ENCODE results near the gene PSMD3. TPM values are rescaled to one million over a fixed set of nuclear protein-coding genes. Genes with fewer than 3 reads are reported as not detected.

The PSMD3 gene
- total RNA-seq, 2 experiments from 2014 or later: 104 to 116 TPM

DNA sequence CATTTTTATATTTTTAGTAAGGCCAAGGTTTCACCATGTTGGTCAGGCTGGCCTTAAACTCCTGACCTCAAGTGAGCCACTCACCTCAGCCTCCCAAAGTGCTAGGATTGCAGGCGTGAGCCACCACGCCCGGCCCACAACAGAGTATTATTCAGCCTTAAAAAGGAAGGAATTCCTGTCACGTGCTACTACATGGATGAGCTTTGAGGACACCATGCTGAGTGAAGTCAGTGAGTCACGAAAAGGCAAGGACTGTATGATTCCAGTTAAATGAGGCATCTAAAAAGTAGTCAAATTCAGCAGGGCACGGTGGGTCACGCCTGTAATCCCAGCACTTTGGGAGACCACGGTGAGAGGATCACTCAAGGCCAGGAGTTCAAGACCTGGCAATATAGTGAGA lies 44.3 kb downstream of the PSMD3 start:
- ATAC-seq (no peak), DNase-seq (no peak)
- H3K9me3 Mint-ChIP-seq (ENCODE audit: insufficient read depth): no peaks in the 10 kb centered on the region
- H3K36me3 Mint-ChIP-seq (ENCODE audit: low read depth): peaks cover 46% of the 10 kb centered on the region
- ChIA-PET POLR2A (no interaction called here), CTCF (interaction anchor here (1.0 to 5.0 kb wide), 4 partner anchors 10 to 89 kb away, joined by 3 to 110 read pairs (median 8); partner anchors contain the start of gene CSF3)
- no peak overlapping the region for H3K27ac Mint-ChIP-seq
- H3K4me1 Mint-ChIP-seq (ENCODE audit: low read depth): peaks cover 23% of the 10 kb centered on the region
- no peak overlapping the region for H3K4me3 Mint-ChIP-seq
- no peaks in the 10 kb centered on the region for H3K27me3 Mint-ChIP-seq (ENCODE audit: low read depth)

DNA sequence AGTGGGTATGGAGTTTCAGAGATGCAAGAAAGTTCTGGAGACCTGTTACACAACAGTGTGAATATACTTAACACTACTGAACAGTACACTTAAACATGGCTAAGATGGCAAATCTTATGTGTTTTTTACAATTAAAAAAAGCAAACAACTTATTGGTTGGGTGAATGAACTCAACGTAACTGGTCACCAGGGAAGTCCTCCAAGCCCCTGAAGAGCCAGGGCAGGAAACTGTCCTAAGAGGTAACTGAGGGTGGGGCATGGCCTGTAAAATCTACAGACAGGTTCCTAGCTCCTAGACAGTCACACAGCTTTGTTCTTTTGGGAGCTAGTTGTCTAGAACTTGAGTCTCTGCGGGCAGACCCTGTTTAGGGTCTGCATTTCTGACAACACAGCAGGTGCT lies 45.0 kb downstream of the PSMD3 start:
- DNase-seq: no peak
- CTCF ChIA-PET: interaction anchor here (1.0 to 5.0 kb wide), 10 partner anchors 11 to 153 kb away, joined by 3 to 110 read pairs (median 5); partner anchors contain the start of gene CSF3
- no peak overlapping the region for H3K4me3 Mint-ChIP-seq
- no peaks in the 10 kb centered on the region for H3K9me3 Mint-ChIP-seq (ENCODE audit: insufficient read depth)
- peaks cover 46% of the 10 kb centered on the region for H3K36me3 Mint-ChIP-seq (ENCODE audit: low read depth)
- POLR2A ChIA-PET: no interaction called here
- peak overlapping the region; percentile 72 for H3K27ac Mint-ChIP-seq
- no peaks in the 10 kb centered on the region for H3K27me3 Mint-ChIP-seq (ENCODE audit: low read depth)
- H3K4me1 Mint-ChIP-seq (ENCODE audit: low read depth): peaks cover 23% of the 10 kb centered on the region
- ATAC-seq: no peak

DNA sequence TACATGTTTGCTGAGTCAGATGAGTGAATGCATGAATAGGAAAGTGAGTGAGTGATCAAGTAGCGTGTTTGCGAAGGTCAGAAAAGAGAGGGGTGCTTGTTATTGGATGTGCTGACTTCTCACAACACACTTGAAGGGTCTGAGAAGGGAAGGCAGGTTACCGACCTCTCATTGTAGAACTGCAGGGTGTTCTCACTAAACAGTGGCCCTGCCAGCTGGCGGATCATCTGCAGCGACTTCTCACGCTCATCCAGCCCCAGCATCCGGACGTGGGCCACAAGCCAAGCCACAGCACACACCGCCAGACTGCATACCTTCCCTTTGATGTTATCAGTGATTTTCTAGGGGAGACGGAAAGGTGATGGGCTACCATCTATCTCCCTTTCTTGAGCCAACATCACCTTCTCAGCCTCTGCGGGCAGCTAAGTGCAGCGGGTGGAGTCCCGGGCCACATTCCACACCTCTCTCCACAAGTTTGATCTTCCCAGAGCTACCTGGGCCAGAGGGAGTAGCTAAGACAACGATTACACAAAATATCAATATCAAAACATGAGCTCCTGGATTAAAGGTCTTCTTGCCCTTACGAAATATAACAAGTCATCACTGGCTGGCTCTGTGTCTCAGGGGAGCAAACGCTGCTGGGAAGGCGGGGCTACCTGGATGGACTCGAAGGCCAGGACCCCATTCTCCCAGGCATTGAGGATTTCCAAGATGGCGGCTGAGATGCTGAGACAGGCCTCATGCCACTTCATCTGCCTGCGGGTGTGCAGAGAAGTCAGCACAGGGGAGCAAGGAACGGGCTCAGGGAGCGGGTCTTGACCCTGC lies 45.6 kb downstream of the PSMD3 start:
- Mint-ChIP-seq H3K9me3 (ENCODE audit: insufficient read depth) (no peaks in the 10 kb centered on the region), H3K4me1 (ENCODE audit: low read depth) (peaks cover 23% of the 10 kb centered on the region), H3K4me3 (peak overlapping the region; percentile 21), H3K27me3 (ENCODE audit: low read depth) (no peaks in the 10 kb centered on the region), H3K27ac (peak overlapping the region; percentile 72), H3K36me3 (ENCODE audit: low read depth) (peaks cover 49% of the 10 kb centered on the region)
- ATAC-seq (peak; percentile 59), DNase-seq (peak; percentile 68)
- POLR2A ChIA-PET: interaction anchor here (1.0 to 1.7 kb wide), 4 partner anchors 11 to 87 kb away, joined by 3 to 6 read pairs (median 4); partner anchors contain the start of genes CSF3 and MED24
- CTCF ChIA-PET: interaction anchor here (0.7 to 5.0 kb wide), 24 partner anchors 10 to 159 kb away, joined by 3 to 110 read pairs (median 4); partner anchors contain the start of genes CSF3, MED24, NR1D1 and PSMD3

DNA sequence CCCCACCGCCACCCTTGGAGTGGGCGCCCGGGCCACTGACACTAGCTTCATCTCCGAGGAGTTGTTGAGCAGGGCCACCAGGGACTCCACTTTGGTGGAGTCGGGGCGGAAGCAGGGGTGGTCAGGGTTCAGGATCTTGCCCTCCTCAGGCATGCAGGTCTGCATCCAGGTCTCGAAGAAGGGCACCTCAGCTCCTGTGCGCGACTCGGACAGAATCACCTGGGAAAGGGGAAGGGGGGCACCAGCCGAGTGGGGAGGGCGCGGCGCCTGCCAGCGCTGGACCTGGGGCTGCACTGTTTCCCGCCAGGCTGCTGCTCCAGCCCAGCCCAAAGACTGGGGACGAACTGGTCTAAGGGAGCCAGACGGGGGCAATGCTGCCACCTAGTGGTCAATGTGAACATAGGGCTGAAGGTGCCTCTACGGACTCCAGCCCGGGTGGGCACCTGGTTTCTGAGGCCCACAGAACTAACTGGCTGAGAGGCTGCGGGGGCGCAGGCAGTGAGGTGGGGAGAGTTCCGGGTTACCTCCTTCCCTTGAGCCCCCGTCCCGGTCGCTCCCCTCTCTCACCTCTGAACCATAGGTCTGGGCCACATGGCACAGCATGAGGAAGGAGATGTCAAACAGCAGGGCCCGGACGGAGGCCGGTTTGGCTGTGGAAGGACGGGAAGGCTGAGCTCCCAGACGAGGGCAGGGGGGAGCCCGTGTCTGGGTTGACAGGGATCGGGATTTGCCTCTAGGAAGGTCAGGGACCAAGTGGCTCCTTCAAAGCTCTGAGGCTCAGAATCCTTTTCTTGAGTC lies 46.4 kb downstream of the PSMD3 start:
- DNase-seq (peak; percentile 85), ATAC-seq (peak; percentile 91)
- H3K27me3 Mint-ChIP-seq (ENCODE audit: low read depth): no peaks in the 10 kb centered on the region
- ChIA-PET POLR2A (interaction anchor here (1.0 to 1.7 kb wide), 4 partner anchors 12 to 86 kb away, joined by 3 to 6 read pairs (median 4); partner anchors contain the start of genes CSF3 and MED24), CTCF (interaction anchor here (0.6 to 5.0 kb wide), 39 partner anchors 9 to 405 kb away, joined by 3 to 110 read pairs (median 4); partner anchors contain the start of genes CSF3, MED24, NR1D1 and PSMD3)
- H3K27ac Mint-ChIP-seq: no peak overlapping the region
- no peak overlapping the region for H3K4me3 Mint-ChIP-seq
- peaks cover 23% of the 10 kb centered on the region for H3K4me1 Mint-ChIP-seq (ENCODE audit: low read depth)
- peaks cover 54% of the 10 kb centered on the region for H3K36me3 Mint-ChIP-seq (ENCODE audit: low read depth)
- H3K9me3 Mint-ChIP-seq (ENCODE audit: insufficient read depth): no peaks in the 10 kb centered on the region

DNA sequence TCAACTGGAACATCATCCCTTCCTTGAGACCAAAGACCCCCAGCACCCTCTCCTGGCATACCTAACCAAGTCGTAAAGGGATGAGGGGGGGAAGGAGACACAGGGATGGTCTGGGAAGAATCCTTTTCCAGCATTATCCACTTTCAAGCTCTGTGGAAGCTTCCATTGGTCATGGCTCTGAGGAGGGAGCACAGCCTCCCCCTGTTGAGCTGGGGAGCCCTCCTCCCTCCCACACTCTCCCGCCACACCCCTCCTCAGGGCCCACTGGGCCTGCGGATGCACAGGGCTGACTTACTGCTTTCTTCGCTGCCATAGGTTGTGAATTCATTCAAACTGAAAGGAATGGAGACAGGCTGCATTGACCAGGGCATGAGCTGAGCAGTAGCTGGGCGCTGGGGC lies 47.0 kb downstream of the PSMD3 start:
- CTCF ChIA-PET: interaction anchor here (0.6 to 5.0 kb wide), 29 partner anchors 9 to 406 kb away, joined by 3 to 110 read pairs (median 5); partner anchors contain the start of genes CSF3, MED24 and NR1D1
- DNase-seq (no peak), ATAC-seq (no peak)
- POLR2A ChIA-PET: interaction anchor here (1.1 to 1.7 kb wide), 3 partner anchors 12 to 86 kb away, joined by 3 to 6 read pairs (median 4); partner anchors contain the start of genes CSF3 and MED24
- no peaks in the 10 kb centered on the region for H3K27me3 Mint-ChIP-seq (ENCODE audit: low read depth)
- H3K27ac Mint-ChIP-seq: no peak overlapping the region
- H3K9me3 Mint-ChIP-seq (ENCODE audit: insufficient read depth): no peaks in the 10 kb centered on the region
- no peak overlapping the region for H3K4me3 Mint-ChIP-seq
- peaks cover 55% of the 10 kb centered on the region for H3K36me3 Mint-ChIP-seq (ENCODE audit: low read depth)
- peaks cover 23% of the 10 kb centered on the region for H3K4me1 Mint-ChIP-seq (ENCODE audit: low read depth)

DNA sequence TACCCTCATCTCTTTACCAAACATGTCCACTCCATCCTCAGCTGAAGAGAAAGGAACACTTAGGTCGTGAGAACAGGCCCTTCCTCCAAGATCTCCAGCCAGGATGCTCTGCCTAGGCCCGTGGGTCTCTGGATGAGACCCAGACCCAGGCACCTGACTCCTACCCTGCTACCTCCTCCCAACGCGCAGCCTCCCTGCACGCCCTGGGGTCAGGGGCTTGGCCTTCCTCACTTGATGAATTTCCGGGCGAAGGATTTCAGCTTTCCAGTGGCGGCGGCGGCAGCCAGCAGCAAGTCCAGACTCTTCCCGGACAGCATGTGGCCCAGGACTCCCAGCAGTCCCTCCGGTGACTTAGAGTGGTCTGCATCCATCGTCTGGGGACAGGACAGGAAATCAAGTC lies 48.0 kb downstream of the PSMD3 start:
- no peaks in the 10 kb centered on the region for H3K27me3 Mint-ChIP-seq (ENCODE audit: low read depth)
- DNase-seq: no peak
- H3K27ac Mint-ChIP-seq: no peak overlapping the region
- peaks cover 63% of the 10 kb centered on the region for H3K36me3 Mint-ChIP-seq (ENCODE audit: low read depth)
- no peak for ATAC-seq
- CTCF ChIA-PET: interaction anchor here (0.7 to 5.0 kb wide), 8 partner anchors 14 to 184 kb away, joined by 3 to 110 read pairs (median 4); partner anchors contain the start of gene CSF3
- peaks cover 23% of the 10 kb centered on the region for H3K4me1 Mint-ChIP-seq (ENCODE audit: low read depth)
- POLR2A ChIA-PET: no interaction called here
- H3K9me3 Mint-ChIP-seq (ENCODE audit: insufficient read depth): no peaks in the 10 kb centered on the region
- no peak overlapping the region for H3K4me3 Mint-ChIP-seq

DNA sequence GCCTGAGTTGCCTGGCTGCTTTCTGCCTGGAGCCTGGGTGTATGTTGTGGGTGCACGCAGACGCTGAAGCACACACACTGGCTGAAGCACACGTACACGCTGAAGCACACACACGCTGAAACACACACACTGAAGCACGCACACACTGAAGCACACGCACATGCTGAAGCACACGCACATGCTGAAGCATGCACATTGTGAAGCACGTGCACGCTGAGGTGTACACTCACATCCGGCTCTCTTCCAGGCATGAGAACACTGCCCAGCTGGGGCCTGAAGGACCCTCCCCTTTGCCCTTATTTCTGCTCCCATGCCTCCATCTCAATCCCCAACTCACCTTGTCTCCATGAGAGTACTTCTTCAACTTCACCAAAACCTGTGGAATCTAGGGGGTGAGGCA lies 51.1 kb downstream of the PSMD3 start:
- H3K27ac Mint-ChIP-seq: no peak overlapping the region
- CTCF ChIA-PET: interaction anchor here (1.0 kb wide), 1 partner anchor 22 kb away, joined by 3 read pairs; the partner anchor contains the start of gene MED24

DNA sequence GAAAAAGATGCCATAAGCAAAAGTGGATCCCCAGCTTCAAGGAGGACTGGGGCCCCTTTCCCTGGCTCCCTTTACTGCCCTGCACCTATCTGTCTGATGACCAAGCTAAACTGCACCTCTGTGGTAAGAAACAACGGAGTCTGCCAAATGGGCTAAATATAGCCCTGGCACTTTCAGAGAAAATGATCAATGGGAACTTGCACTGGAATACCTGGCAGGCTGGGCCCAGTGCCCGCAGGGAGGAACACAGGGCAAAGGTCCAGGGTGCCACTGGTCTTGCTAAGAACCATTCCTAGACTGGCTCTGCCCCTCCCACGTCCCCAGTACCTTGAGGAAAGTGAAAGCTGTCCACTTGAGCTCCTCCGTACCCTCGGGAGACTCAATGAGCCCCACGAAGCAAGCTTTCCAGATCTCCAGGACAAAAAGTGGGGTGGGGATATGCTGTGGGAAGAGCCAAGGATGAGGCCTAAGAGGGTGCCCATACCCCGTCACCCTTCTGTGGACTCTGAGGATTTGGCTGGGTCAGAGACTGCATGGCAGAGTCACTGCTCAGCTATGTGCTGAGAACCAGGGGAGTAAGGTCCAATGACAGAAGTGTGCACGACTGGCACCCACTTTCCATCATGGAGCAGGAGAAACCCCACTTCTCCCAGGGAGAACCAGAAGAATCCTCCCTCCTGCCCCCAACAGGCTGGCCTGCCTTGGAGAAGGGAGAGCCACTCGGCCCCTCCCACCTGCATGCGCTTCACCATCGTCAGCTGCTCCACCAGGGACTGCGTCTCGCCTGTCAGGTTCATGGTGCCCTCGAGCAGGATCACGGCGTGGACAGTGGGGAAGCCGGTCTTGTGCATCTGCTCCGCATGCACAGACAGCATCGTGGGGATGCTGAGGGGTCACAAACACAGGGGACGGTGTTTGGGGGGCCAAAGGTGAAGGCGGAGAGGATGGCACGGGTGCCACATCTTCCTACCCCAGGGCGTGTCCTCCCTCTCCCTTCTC lies 52.0 kb downstream of the PSMD3 start:
- Mint-ChIP-seq H3K27me3 (ENCODE audit: low read depth) (no peaks in the 10 kb centered on the region), H3K36me3 (ENCODE audit: low read depth) (peaks cover 46% of the 10 kb centered on the region), H3K27ac (no peak overlapping the region), H3K4me3 (no peak overlapping the region), H3K9me3 (ENCODE audit: insufficient read depth) (no peaks in the 10 kb centered on the region), H3K4me1 (ENCODE audit: low read depth) (no peaks in the 10 kb centered on the region)
- POLR2A ChIA-PET: no interaction called here
- ATAC-seq (no peak), DNase-seq (no peak)
- CTCF ChIA-PET: interaction anchor here (0.5 kb wide), 1 partner anchor 830 kb away, joined by 3 read pairs; no protein-coding TSS in a partner anchor

More for the DNA sequence above, 51.1 kb downstream of the PSMD3 start:
- no peak for ATAC-seq
- Mint-ChIP-seq H3K27me3 (ENCODE audit: low read depth) (no peaks in the 10 kb centered on the region), H3K4me1 (ENCODE audit: low read depth) (peaks cover 5% of the 10 kb centered on the region), H3K9me3 (ENCODE audit: insufficient read depth) (no peaks in the 10 kb centered on the region), H3K36me3 (ENCODE audit: low read depth) (peaks cover 50% of the 10 kb centered on the region), H3K4me3 (no peak overlapping the region)
- POLR2A ChIA-PET: no interaction called here
- no peak for DNase-seq

DNA sequence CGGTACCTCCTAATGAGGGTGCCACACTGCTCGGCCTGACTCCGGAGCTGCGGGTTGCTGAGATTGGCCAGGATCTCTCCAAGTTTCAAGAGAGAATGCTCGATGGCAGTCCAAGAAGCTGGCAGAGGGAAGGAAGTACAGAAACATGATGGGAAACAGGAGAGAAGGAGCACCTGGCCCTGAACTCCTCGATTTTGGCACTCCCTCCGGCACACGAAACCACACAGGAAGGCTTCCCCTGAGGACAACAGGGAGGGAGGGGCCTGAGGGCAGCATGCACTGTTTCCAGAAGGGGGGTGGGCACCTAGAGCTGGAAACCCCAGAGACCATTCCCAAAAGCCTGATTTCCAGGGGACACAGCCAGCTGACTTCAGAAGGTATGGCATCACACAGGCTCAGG lies 52.7 kb downstream of the PSMD3 start:
- Mint-ChIP-seq H3K36me3 (ENCODE audit: low read depth) (peaks cover 45% of the 10 kb centered on the region), H3K27ac (no peak overlapping the region), H3K4me1 (ENCODE audit: low read depth) (no peaks in the 10 kb centered on the region), H3K27me3 (ENCODE audit: low read depth) (no peaks in the 10 kb centered on the region), H3K4me3 (no peak overlapping the region), H3K9me3 (ENCODE audit: insufficient read depth) (no peaks in the 10 kb centered on the region)
- DNase-seq: no peak
- ATAC-seq: no peak
- ChIA-PET POLR2A (no interaction called here), CTCF (no interaction called here)

DNA sequence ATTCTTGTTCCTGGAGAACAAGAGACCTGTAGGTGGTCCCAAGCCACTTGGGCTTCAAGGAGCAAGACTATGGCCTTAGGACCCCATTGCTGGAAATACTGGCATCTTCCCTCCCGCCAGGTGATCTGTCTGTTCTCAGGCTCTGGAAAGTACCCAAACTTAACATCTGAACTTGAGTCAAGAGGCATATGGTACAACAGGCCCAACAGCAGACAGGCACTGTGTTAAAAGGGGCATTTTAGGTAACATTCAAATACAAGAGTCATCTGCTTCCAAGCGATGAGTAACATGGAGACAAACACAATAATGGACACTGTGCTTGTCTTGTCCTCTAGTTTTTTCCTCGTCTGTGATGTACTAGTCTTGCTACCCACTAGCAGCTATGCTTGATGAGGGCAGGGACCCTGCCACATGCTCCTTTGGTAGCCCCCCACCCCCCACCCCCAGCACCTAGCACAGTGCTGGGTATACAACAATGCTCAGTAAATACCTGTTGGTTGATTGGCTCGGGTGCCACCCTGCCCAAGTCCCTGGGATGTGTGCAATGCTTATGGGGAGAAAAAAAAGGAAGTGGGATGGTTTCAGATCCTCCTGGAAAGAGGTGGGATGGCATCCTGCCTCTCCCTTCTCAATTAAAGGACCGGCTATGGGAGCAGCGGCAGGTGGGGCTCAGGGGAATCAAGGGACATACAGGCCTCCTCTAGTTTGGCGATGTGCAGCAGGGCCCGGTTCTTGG lies 54.0 kb downstream of the PSMD3 start:
- DNase-seq (no peak), ATAC-seq (no peak)
- H3K36me3 Mint-ChIP-seq (ENCODE audit: low read depth): peaks cover 36% of the 10 kb centered on the region
- ChIA-PET CTCF (interaction anchor here (2.5 to 3.0 kb wide), 2 partner anchors 8 to 21 kb away, joined by 7 to 18 read pairs; no protein-coding TSS in a partner anchor), POLR2A (no interaction called here)
- no peak overlapping the region for H3K27ac Mint-ChIP-seq
- no peaks in the 10 kb centered on the region for H3K4me1 Mint-ChIP-seq (ENCODE audit: low read depth)
- no peaks in the 10 kb centered on the region for H3K9me3 Mint-ChIP-seq (ENCODE audit: insufficient read depth)
- H3K27me3 Mint-ChIP-seq (ENCODE audit: low read depth): no peaks in the 10 kb centered on the region
- H3K4me3 Mint-ChIP-seq: no peak overlapping the region

Measured in activated CD8-positive, alpha-beta T cell treated with anti-CD3 and anti-CD28 coated beads, Interleukin-2, amount 10 ng/mL, durations not matched to agents 7 days and 5 days (primary cell).